Measurements from ENCODE around the gene PTPN5.
"Not testable (repeated sequence)": the region's sequence is repeated elsewhere in the genome, so short reads cannot be mapped to it uniquely, and the experiment has no call there.

The PTPN5 gene

DNA sequence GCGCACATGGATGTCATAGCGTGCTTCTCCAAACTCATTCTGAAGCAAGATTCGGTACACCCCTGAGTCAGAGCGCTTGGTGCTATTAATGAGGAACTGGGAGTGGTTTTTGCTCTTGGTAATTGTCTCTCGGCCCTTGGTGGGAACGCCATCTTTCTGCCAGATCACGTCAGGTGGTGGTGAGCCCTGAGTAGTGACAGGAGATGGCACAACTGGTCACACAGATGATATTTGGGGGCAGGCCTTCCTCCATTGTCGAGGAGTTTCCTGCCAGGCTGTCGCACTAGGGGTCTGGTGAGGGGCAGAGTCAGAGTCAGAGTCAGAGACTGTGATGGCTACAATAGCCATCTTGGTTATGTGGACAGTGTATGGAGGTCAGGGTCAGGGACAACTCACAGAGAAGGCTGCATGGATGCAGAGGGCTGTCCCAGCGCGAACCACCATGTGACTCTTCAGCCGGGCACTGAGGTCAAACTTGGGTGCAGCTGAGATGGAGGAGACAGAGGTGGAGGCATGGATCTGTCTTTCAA is 83.7 kb downstream of the PTPN5 start:
- FAIRE-seq = no peak

DNA sequence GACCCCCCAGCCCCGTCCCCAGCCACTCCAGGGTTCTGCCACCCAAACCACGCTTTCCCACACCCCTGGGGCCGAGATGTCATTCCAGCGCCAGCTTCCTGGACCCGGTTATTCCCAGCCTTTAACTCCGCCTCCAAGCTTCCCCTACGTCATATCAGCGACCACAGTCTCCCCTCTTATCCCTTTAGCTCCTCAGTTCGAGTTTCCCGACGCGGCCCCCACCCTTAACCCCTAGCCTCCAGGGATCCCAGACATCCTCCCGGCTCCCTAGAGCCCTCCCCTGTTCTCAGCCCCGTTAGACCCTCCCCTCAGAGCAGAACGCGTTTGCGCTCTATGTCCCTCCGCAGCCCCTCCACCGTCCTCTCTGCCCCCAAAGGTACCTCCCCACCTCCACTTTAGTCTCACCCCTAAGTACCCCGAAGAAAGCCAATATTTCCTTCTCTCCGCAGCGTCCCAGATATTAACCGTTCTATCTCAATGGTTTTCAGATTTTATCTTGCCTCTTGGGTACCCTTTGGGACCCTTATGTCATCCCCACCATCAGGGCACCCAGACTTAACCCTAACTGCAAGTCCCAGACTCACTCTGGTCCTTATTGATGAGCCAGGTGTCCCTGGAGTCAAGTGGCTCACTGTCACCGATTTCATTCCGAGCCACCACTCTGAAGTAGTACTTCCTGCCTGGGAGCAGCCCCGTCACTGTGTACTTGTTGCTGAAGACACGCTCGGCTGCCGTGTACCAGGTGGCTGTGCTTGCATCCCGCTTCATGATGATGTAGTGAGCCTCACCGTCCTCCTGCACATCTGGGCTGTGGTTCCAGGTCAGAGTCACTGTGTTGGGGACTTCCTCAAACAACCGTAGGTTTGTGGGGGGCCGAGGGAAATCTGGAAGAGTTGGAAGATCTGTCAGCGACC is 85.0 kb downstream of the PTPN5 start:
- FAIRE-seq = no peak

DNA sequence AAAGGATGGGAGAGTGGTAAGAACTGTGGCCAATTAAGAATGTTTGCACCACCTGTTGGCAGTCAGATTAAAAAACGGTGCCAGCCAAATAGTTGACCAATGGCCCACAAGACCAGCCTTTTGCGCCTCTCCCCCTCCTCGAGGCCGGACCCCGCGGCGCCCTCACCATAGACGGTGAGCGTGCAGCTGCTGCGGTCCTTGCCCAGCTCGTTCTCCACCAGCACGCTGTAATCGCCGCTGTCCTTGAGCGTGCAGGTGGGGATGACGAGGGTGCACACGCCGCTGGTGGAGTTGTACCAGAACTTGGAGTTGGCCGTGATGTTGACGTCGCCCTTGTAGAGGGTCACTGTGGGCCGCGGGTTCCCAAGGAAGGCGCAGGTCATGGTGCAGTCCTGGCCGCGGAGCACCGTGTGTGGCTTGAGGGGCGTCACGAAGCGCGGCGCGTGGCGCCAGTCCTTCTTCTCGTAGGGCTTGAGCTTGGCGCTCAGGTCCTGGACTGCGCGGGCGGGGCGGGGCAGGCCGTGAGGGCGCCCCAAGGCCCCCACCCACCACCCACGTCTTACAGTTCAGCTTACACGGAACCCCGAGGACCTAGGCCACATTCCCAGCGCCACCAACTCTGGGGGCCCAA is 85.8 kb downstream of the PTPN5 start:
- no peak for FAIRE-seq

DNA sequence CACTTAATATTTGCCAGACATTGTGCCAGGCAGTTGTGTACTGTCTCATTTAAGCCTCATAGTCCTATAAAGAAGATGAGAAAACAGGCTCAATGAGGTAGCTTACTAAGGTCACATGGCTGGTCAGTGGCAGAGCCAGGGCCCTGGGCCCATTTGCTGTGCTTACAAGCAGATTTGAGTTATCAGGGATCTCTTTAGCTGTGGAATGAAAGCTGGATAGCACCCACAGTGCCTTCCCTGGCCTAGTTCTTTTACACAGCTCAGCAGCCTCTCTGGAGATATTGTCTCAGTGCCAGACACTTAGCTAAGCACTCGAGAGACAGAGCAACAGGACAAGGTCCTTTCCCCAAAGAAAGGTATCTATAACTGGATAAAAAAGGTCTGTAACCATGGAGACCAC is 86.9 kb downstream of the PTPN5 start:
- no peak for FAIRE-seq

DNA sequence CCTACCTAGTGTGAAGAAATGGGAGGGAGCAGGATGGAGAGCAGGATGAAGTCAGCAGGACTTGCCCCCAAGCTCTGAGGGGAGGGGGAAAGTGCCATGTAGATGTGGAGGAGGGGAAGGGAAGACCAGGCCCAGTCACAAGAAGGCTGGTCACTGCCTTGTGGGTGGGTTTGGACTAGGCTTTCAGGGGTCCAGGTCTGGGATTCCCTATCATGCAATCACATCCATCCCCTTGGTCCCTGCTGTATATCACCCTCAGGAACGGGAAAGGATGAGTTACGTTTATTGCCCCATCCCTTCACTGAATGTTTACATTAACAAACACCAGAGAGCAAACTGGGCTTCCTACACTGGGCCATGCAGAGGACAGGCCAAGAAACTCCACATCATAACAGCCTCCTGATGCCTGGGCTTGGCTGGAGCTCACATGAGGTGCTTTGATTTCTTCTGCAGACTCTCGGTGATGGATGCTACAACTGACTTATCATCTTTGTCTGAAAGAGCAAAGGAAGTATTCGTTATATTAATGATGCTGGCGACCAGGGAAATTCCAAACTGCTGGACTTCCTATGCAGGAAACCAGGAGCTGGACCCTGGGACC is 87.5 kb downstream of the PTPN5 start:
- no peak for FAIRE-seq

DNA sequence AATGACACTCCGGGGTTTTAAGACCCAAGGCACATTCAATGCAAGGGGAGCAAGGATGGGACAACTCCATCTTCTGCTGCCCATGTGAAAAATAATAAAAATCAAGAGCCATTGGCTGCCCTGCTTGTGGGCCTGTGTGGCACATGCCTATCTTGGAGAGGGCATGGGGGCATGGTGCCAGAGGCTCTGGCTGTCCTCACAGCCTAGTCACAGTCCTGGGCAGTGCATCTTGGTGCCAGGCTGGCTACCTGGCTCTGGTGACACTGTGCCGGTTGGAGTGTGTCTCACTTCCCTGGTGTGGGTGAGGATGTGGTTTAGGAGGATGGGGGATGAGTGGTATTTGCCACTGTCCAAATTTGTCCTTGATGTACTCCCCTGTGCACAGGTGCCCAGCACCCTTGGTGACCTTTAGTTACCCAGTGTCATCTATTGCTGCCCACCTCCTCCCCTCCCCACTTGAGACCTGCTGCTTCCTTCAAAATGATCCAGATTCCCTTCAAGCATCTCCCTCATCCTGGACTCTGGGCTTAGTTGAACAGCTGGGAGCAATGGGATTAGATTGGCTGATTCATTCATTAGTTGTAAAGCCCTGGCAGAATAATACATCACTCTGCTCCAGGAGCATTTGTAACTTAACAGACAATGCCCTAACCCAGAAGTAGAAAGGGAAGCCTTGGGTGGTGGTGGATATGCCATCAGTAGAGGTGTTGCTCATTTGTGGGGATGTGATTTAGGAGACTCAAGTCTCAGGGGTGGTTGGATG is 88.4 kb downstream of the PTPN5 start:
- no peak for FAIRE-seq

DNA sequence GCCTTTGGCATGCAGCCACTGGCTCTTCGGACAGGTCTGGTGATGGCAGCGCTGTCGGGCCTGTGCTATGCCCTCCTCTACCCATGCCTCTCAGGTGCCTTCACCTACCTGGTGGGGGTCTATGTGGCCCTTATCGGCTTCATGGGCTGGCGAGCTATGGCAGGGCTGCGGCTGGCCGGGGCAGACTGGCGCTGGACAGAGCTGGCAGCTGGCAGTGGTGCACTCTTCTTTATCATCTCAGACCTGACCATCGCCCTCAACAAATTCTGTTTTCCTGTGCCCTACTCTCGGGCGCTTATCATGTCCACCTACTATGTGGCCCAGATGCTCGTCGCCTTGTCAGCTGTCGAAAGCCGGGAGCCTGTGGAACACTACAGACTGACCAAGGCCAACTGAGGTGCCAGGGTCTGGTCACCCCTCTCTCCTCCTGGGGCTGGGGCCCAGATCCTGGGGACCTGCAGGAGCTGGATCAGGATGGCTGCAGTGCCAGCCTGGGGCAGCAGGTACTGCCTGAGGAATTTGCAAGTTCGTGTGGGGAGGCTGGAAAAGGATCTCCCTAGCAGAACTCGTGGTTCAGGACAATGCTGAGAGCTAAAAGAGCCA is 89.9 kb downstream of the PTPN5 start:
- FAIRE-seq = no peak

DNA sequence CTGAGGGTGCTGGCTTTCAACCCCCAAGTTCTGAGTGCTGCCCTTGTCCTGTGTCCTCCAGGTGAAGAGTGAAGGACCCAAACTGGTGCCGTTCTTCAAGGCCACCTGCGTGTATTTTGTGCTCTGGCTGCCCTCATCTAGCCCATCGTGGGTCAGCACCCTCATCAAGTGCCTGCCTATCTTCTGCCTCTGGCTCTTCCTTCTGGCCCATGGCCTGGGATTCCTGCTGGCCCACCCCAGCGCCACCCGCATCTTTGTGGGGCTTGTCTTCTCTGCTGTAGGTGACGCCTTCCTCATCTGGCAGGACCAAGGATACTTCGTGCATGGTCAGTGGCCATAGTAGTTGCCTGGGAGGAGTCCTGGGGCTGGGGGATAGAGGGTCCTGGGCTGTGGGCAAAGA is 90.7 kb downstream of the PTPN5 start:
- no peak for FAIRE-seq

DNA sequence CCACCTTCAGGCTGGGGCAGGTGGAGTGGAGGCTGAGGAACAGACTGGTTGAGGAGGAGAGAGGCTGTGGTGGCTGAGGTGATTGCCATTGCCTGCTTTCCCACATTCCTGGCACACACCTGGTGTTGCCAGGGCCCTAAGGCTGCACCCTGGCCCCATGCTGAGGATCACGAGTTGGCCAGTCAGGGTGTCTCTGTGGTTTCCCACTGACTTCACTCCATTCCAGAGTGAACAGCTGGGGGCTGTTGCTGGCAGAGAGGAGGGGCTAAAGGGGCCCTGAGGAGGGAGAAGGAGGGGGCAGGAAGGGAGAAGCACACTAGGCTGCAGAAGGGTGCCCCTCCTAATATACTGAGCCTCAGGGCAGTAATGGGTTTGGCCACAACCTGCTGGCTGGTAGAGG is 91.2 kb downstream of the PTPN5 start:
- FAIRE-seq = no peak

DNA sequence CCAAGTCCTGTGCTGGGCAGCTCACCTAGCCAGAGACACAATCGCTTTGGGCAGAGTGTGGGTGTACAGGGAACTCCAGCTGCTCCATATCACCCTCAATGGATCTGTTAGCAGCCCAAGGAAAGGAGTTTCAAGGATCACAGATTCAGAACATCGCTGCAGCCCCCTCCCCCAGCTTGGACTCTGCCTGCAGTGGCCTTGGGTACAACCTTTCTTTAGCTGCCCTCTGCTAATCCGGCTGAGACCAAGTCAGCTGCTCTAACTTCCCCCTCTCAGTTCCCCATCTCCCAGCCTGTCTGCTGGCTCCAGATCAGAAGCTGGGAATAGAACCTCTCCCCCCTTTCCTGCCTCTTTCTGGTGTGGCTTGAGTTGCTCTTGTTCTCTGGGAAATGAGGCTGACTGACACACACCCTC is 91.7 kb downstream of the PTPN5 start:
- FAIRE-seq = no peak

DNA sequence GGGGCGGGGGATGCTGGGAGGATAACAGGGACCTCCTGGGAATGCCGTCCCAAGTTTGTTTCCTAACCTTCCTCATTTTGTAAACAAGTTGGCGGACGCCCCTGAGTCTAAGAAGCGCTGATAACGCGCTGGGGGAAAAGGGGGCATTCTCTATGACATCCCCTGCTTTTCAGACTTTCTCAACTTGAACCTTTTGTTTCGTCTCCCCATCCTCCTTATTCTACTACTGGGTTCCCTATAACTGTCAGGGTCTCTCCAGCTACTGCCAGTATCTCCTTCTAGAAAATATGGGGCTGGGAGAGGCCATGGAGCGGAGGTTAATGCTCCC is 92.4 kb downstream of the PTPN5 start:
- no peak for FAIRE-seq

DNA sequence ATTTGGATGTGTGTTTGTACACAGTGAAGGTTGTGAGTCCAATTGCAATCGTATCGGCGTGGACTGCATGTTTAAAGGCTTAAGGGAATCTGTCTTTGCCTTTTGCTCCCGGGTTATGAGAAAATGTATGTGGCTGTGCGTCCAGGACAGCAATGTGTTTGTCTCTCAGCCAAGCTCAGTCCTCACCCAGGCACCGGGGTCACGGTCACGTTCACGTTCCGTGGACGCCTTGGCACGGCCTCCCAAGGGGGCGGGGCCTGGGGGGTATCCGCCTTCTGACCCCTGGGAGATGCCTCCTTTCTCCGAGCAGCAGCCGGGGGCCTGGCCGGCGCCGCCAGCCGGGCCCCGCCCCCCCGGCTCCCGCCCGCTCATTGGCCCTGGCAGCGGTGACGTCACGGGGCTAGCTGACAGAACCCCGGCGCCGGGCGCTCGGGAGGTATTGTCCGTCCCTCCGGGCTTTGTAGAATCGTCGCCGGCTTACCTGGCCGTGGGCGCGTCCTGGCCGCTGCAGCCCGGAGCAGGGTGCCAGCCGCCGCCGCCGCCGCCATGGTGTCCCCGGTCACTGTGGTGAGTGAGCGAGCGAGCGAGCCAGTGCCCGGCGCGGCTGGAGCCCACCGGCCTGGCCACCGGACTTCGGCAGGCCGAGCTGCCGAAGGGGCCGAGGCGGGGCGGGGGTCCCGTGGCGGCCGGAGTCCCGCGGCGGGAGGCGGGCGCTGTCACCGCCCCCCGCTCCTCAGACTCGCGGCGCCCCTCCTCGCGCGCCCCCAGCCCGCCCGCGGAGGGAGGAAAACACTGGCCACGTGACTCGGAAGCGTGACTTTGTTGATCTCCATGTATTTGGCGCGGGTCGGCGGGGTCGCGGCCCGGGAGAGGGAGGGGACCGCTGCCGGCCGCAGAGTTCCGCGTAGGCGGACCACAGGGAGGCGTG is 93.0 kb downstream of the PTPN5 start, which contains the start of gene TMEM86A:
Gene TMEM86A, plus strand, starts transcription at position 439 of the 928 bp plus-strand sequence. Its CDS starts 108 bp downstream, at position 547.
- FAIRE-seq = no peak

DNA sequence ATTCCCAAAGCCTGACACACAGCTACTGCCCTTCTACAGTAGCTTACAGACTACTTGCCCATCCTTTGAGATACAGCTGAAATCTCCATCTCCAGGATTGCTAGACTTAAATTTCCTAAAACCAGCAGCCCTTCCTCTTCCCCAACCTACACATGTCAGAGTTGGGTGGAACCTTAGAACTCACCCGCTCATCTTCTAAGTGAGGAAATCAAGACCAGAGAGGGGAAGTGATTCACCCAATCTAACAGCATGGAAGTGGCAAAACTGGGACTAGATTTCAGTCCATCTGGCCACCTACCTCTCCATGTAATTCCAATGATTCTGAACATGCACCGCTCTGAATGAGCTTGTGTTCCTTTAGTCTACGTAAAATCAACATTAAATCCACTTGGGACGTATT is 94.0 kb downstream of the PTPN5 start:
- no peak for FAIRE-seq

DNA sequence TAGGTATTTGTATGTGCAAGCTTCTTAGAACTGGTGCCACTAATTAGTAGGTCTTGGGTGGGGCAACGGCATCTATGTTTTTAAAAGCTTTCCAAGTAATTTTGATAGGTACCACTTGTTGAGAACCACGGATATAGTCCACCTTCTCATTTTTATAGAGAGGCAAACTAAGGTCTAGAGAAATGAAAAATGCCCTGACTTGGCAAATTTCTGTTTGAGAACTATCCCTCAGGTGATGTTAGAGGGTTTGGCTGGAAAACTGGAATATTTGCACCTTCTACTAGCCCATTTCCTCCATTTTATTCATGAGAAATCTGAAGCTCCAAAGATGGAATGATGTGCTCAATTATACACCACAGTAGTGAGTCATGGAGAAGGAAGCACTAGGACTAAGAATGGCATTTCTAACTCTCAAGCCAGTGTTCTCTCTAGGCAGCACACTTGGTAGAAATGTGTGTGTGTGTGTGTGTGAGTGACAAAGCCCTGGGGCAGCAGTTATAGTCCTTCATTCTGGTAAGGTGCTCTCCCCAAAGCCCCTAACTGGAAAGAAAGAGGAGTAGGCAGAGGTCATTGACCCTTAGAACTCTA is 94.9 kb downstream of the PTPN5 start:
- no peak for FAIRE-seq

DNA sequence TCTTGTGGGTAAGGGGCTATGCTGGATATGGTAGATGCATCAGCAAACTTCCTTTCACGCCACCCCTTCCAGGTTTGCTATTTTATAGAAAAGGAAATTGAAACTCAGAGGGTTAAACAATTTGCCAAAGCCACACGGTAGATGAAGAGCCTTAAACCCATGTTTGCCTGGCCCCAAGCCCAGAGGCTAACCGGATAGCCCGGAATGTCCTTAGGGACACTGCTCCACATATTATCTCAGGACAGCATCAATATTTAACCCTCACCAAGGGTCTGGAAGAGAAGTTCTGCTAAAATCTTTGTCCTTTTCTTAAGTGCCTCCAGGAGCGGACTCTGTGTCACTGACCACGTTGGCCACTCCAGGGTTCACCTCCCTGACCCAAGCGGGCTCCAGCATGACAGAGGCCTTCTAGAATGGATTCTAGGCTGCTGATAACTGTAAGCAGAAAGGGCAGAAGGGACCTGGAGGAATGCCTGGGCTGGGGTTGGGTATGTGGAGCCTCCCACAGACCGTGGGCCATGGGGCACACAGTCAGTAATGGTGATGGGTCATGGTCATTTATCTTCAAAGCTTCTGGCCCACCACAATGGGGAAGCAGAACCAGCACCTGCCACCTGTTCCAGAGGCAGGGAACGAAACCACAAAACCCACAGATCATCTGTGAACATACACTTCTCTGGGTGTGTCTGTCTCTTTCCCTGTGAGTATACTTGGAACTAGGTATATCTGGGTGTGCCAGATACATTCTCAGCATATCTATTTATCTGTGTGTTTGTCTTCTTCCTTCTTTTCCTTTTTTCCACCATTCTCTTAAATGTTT is 98.4 kb downstream of the PTPN5 start:
- FAIRE-seq = no peak

DNA sequence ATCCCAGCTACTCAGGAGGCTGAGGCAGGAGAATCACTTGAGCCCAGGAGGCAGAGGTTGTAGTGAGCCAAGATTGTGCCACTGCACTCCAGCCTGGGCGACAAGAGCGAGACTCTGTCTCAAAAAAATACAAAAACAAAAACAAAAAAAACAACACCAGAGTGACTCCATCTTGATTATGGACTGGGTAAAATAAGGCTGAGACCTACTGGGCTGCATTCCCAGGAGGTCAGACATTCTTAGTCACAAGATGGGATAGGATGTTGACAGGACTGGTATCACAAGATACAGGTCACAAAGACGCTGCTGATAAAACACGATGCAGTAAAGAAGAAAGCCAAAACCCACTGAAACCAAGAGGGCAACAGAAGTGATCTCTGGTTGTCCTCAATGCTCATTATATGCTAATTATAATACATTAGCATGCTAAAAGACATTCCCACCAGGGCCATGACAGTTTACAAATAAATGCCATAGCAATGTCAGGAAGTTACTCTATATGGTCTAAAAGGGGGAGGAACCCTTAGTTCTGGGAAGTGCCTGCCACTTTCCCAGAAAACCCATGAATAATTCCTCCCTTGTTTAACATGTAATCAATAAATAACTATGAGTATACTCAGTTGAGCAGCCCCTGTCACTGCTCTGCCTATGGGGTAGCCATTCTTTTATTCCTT is 100.0 kb downstream of the PTPN5 start:
- FAIRE-seq = not testable (repeated sequence)

DNA sequence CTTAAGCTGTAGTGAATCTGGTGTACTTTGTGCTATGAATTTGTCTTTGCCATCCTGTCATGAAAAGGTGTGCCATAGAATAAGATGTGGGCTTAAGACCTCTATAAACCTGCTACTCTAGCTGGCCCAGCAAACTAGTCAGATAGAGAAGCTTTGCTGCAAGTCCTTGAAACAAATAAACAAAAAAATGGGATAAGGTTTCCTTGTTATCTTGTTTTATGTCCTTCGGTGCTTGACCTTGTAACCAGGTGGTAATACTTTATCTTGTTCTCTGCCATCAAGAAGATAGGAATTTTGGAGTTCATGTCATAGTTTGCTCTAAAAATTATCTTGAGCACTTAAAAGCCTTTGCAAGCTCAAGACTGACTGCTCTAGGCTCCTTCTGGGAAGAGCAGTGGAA is 107.3 kb downstream of the PTPN5 start:
- FAIRE-seq = no peak

DNA sequence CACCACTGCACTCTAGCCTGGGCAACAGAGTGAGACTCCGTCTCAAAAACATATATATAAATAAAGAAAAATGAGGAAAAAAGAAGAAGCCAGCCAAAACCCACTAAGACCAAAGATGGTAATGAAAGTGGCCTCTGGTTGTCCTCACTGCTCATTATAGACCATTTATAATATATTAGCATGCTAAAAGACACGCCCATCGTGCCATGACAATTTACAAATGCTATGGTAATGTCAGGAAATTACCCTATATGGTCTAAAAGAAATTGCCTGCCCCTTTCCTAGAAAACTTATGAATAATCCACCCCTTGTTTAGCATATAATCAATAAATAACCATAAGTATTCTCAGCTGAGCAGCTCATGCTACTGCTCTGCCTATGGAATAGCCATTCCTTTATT is 109.1 kb downstream of the PTPN5 start:
- no peak for FAIRE-seq

DNA sequence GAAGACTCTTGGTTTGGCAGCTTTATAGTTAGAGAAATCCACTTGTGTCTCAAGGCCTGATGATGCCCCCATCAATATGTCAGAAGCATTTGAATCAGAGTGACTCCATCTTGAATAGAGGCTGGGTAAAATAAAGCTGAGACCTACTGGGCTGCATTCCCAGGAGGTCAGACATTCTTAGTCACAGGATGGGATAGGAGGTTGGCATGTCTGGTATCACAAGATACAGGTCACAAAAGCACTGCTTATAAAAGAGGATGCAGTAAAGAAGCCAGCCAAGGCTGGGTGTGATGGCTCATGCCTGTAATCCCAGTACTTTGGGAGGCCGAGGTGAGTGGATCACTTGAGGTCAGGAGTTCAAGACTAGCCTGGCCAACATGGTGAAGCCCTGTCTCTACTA is 109.6 kb downstream of the PTPN5 start:
- not testable (repeated sequence) for FAIRE-seq
